Activated naive CD4-positive, alpha-beta T cell treated with anti-CD3 and anti-CD28 coated beads, Interleukin-2, amount 10 ng/mL, durations not matched to agents 7 days and 5 days (primary cell): ENCODE results near the gene TMC7.

Experiments used
- CTCF ChIA-PET: fragments of 350-600 bp; sonication (Branson Sonifier 250); formaldehyde crosslinking; loops from one replicate; lab custom pipeline; 2021; ENCODE audit warnings: antibody characterized with exemption; lab: Charles Lee
- DNase-seq: peaks from one replicate; pipeline ENCODE4 v3.0.0-alpha.2; 2020
- H3K27ac Mint-ChIP-seq: one replicate; pipeline ENCODE4 v1.8.0; 2021; ENCODE audit warnings: mild to moderate bottlenecking, moderate library complexity, mixed read lengths
- H3K27me3 Mint-ChIP-seq: one replicate; pipeline ENCODE4 v1.8.0; 2021; ENCODE audit warnings: mild to moderate bottlenecking, mixed read lengths
- H3K36me3 Mint-ChIP-seq: one replicate; pipeline ENCODE4 v1.8.0; 2021; ENCODE audit warnings: mixed read lengths
- H3K4me1 Mint-ChIP-seq: one replicate; pipeline ENCODE4 v1.8.0; 2021; ENCODE audit warnings: mixed read lengths
- H3K4me3 Mint-ChIP-seq: one replicate; pipeline ENCODE4 v1.8.0; 2021; ENCODE audit warnings: mild to moderate bottlenecking, moderate library complexity, mixed read lengths
- H3K9me3 Mint-ChIP-seq: one replicate; pipeline ENCODE4 v1.8.0; 2021; ENCODE audit warnings: mixed read lengths

The TMC7 gene

DNA sequence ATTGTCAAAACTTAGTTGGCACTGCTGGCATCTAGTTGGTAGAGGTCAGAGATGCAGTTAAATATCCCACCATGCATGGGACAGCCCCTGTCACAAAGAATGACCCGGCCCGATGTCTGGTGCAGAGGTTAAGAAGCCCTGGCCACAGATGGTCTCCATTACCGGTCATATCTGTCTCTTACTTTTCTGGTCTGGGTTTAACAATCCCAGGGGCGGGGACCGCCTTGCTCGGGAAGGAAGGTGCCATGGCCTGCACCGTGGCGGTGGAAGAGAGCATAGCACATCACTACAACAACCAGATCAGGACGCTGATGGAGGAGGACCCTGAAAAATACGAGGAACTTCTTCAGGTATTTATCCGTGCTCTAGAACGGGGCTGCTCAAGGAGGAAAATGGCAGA lies 91.8 kb downstream of the TMC7 start:
- Mint-ChIP-seq H3K4me3 (no peak overlapping the region), H3K27me3 (no peaks in the 10 kb centered on the region), H3K36me3 (peaks cover 25% of the 10 kb centered on the region), H3K27ac (no peak overlapping the region), H3K9me3 (no peaks in the 10 kb centered on the region), H3K4me1 (no peaks in the 10 kb centered on the region)
- no peak for DNase-seq
- CTCF ChIA-PET, result interaction anchor here (0.9 kb wide), 1 partner anchor 10 kb away, joined by 3 read pairs; no protein-coding TSS in a partner anchor

DNA sequence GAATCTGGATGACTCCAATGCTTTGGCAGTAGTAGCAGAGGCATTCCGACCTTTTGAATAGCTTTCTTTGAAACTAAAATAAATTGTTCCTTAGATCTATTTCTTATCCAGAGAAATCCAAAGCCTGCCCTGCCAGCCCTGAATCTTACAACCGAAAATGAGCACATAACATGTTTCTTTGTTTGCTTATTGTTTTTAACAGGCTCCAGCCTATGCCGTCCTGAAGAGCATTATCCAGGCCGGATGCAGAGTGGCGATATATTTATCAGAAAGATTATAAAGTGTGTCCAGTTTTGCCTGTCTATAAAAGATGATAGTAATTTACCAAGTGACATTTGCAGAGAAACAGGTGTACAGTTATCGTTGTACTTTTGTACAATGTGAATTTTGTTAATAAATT lies 94.1 kb downstream of the TMC7 start:
- H3K27me3 Mint-ChIP-seq, result no peaks in the 10 kb centered on the region
- H3K4me1 Mint-ChIP-seq, result no peaks in the 10 kb centered on the region
- H3K4me3 Mint-ChIP-seq, result no peak overlapping the region
- CTCF ChIA-PET, result interaction anchor here (0.7 to 1.3 kb wide), 2 partner anchors 8 to 101 kb away, joined by 3 read pairs; no protein-coding TSS in a partner anchor
- peaks cover 34% of the 10 kb centered on the region for H3K36me3 Mint-ChIP-seq
- DNase-seq, result no peak
- no peak overlapping the region for H3K27ac Mint-ChIP-seq
- H3K9me3 Mint-ChIP-seq, result no peaks in the 10 kb centered on the region

DNA sequence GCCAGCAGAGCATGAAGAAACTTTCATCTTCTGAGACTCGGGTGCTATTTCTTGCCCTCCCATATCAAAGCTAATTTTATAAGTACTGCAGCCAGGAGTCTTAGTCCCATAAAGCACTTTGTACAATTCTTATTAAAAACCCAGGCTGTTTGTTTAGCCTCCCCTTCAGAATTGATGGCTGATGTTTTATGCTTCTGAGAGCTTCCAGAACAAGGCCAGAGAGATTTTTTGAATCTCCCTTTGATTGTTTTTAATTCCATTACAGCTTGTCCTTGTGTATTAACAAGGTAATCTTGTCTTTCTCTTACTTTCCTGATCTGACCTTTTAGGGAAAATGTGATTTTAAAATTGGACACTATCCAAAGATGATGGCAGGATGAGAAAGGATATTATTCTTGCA lies 99.9 kb downstream of the TMC7 start:
- CTCF ChIA-PET, result interaction anchor here (4.4 kb wide), 1 partner anchor 96 kb away, joined by 76 read pairs; no protein-coding TSS in a partner anchor
- Mint-ChIP-seq H3K27me3 (peaks cover 31% of the 10 kb centered on the region), H3K27ac (no peak overlapping the region), H3K4me1 (peaks cover 6% of the 10 kb centered on the region), H3K4me3 (no peak overlapping the region), H3K9me3 (no peaks in the 10 kb centered on the region), H3K36me3 (peaks cover 21% of the 10 kb centered on the region)
- DNase-seq, result no peak

DNA sequence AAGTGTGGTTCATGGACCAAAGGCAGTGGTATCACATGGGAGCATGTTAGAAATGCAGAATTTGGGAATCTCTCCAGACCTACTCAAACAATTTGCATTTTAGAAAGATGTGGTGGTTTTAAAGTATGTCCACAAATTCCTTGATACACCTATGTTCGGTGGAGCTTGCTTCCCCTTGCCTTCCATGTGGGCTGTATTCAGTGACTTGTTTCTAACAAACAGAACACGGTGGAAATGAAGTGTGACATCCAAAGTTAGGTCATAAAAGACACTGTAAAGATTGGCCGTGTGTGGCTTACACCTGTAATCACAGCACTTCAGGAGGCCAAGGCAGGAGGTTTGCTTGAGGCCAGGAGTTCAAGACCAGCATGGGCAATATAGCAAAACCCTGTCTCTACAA lies 100.4 kb downstream of the TMC7 start:
- no peak overlapping the region for H3K27ac Mint-ChIP-seq
- DNase-seq, result no peak
- no peak overlapping the region for H3K4me3 Mint-ChIP-seq
- no peaks in the 10 kb centered on the region for H3K9me3 Mint-ChIP-seq
- peaks cover 17% of the 10 kb centered on the region for H3K36me3 Mint-ChIP-seq
- CTCF ChIA-PET, result interaction anchor here (3.3 to 4.6 kb wide), 3 partner anchors 11 to 419 kb away, joined by 11 to 76 read pairs (median 29); no protein-coding TSS in a partner anchor
- H3K27me3 Mint-ChIP-seq, result peaks cover 31% of the 10 kb centered on the region
- peaks cover 6% of the 10 kb centered on the region for H3K4me1 Mint-ChIP-seq

DNA sequence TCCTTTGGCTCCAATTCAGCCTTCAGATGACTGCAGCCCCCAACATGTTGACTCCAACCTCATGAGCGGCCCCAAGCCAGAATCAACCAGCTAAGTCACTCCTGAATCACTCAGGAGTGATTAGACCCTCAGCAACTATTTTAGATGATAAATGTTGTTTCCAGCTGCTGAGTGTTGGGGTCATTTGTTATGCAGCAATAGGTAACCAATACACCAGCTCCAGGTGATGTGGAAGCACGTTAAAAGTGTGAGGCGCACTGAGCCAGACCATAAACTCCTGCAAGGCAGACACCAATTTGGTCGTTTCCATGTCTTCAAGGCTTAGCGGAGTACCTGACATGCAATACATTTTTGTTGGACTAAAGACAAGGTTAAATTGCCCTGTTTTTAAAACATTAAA lies 101.1 kb downstream of the TMC7 start:
- peaks cover 13% of the 10 kb centered on the region for H3K36me3 Mint-ChIP-seq
- no peaks in the 10 kb centered on the region for H3K9me3 Mint-ChIP-seq
- no peak overlapping the region for H3K27ac Mint-ChIP-seq
- peaks cover 6% of the 10 kb centered on the region for H3K4me1 Mint-ChIP-seq
- CTCF ChIA-PET, result interaction anchor here (1.5 to 4.6 kb wide), 5 partner anchors 10 to 418 kb away, joined by 3 to 76 read pairs (median 11); no protein-coding TSS in a partner anchor
- H3K4me3 Mint-ChIP-seq, result no peak overlapping the region
- H3K27me3 Mint-ChIP-seq, result peaks cover 38% of the 10 kb centered on the region
- DNase-seq, result no peak

DNA sequence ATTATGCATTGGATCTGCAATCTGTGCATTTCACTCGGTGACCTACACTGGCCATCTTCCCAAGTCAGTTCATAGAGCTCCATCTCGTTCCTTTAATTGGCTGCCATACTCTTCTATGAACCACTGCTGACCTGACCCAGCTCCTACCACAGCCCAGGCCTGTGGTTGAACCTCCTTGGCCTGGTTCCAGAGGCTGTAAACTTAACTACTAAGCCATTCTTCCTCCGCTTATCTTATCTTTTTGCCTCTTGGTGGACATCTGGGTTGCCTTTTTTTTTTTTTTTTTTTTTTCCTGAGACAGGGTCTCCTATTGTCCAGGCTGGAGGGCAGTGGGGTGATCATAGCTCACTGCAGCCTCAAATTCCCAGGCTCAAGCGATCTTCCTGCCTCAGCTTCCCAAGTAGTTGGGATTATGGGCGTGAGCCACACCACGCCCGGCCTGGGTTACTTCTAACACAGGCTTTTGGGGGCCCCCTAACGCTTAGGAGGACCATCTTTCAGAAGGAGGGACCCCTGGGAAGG lies 102.0 kb downstream of the TMC7 start:
- peaks cover 11% of the 10 kb centered on the region for H3K36me3 Mint-ChIP-seq
- no peaks in the 10 kb centered on the region for H3K9me3 Mint-ChIP-seq
- no peak overlapping the region for H3K27ac Mint-ChIP-seq
- peaks cover 6% of the 10 kb centered on the region for H3K4me1 Mint-ChIP-seq
- CTCF ChIA-PET, result interaction anchor here (0.7 to 4.6 kb wide), 20 partner anchors 8 to 417 kb away, joined by 3 to 76 read pairs (median 4); no protein-coding TSS in a partner anchor
- DNase-seq, result no peak
- H3K27me3 Mint-ChIP-seq, result peaks cover 38% of the 10 kb centered on the region
- no peak overlapping the region for H3K4me3 Mint-ChIP-seq

DNA sequence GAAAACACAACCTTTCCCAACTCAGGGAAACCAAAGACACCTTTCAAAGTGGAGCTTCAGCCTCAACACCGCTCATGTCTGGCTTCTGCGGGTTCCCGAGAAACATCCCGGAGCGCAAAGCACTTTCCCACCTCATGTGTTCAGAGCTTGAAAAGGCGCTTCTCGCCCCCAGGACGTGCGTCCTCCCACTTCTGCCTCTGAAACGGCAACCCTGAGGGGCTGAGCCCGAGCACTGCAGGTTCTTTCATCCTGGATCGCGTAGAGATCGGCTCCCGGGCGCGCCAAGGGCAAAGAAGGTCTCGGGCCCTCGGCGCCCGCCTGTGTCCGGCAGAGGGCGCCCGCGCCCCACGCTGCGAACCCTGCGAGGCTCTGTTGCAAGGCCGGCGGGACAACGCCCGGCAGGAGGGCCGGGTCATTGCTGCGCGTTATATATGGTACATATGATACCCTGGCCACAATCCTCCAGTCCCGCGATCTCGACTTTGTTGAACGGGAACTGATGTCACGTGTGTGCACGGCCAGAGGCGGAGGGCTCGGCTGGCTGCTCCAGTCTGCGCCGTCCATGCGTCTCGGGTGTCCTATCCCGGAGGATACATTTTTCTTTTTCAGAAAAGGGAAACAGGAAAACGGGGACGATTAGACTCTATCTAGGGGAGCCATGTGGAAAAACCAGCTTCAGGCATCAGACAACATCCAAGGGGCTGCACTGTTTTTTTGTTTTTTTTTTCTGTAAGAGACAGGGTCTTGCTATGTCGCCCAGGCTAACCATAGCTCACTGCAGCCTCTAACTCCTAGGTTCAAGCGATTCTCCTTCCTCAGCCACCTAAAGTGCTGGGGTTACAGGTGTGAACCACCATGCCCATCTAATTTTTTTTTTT lies 102.8 kb downstream of the TMC7 start:
- CTCF ChIA-PET, result interaction anchor here (0.7 to 4.6 kb wide), 25 partner anchors 9 to 417 kb away, joined by 3 to 76 read pairs (median 4); no protein-coding TSS in a partner anchor
- H3K4me3 Mint-ChIP-seq, result peak overlapping the region; percentile 38
- no peaks in the 10 kb centered on the region for H3K9me3 Mint-ChIP-seq
- no peak overlapping the region for H3K27ac Mint-ChIP-seq
- H3K4me1 Mint-ChIP-seq, result peaks cover 6% of the 10 kb centered on the region
- peaks cover 38% of the 10 kb centered on the region for H3K27me3 Mint-ChIP-seq
- peak; percentile 80 for DNase-seq
- peaks cover 5% of the 10 kb centered on the region for H3K36me3 Mint-ChIP-seq

DNA sequence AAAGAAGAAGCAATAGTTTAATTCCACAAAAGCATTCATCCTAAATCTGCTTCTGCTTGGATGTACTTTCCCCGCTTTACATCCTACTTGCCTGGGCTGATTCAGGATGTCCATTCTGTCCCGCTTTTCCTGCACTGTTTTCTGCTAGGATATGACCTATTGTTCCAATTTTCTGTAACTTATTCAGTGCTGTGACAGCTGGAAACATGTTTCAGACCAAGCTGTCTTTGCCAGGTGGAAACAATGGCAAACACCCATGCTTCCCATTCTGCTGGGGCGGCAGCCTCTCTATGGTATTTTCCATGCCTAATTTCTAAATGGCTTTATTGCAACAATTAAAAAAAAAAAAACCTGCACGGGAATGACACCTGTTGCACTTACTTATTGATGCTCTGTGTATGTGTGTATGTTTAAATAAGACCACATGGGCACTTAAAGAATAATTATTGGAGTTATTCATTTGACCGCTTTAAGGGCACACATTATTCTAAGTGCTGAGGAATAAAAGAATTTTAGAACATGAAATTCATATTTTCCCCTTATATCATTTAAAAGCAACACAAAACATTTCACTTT lies 104.7 kb downstream of the TMC7 start:
- Mint-ChIP-seq H3K36me3 (no peaks in the 10 kb centered on the region), H3K27ac (no peak overlapping the region), H3K27me3 (peaks cover 44% of the 10 kb centered on the region), H3K9me3 (peaks cover 3% of the 10 kb centered on the region), H3K4me3 (no peak overlapping the region), H3K4me1 (peaks cover 6% of the 10 kb centered on the region)
- DNase-seq, result no peak
- CTCF ChIA-PET, result interaction anchor here (2.0 to 4.6 kb wide), 2 partner anchors 67 to 415 kb away, joined by 7 to 29 read pairs; no protein-coding TSS in a partner anchor

DNA sequence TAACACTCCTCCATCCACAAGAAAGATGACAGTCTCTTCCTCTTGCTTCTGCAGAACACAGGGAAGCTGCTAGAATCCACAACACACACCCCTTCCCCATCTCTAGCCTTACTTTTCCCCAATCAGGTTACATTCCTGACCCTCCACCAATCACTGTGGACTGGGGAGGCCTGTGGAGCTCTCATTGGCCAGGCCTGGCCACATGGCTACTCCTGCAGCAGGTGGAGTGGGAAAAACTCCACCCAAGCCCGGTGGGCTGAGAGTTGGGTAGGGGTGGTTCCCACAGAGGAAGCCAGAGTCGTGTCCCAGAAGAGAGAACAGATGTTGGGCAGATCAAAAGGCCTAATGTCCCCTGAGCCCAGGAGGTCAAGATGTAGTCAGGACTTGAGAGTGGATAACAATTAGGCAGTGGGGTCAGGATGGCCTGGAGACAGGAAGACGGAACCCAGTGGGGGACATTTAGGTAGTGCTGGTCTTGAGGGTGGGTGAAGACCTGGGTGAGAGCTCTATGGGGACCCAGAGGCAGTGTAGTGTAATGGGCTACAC lies 105.7 kb downstream of the TMC7 start:
- Mint-ChIP-seq H3K27me3 (peaks cover 43% of the 10 kb centered on the region), H3K4me3 (no peak overlapping the region), H3K27ac (no peak overlapping the region), H3K9me3 (peaks cover 3% of the 10 kb centered on the region), H3K36me3 (no peaks in the 10 kb centered on the region), H3K4me1 (peaks cover 6% of the 10 kb centered on the region)
- no peak for DNase-seq
- CTCF ChIA-PET, result no interaction called here

DNA sequence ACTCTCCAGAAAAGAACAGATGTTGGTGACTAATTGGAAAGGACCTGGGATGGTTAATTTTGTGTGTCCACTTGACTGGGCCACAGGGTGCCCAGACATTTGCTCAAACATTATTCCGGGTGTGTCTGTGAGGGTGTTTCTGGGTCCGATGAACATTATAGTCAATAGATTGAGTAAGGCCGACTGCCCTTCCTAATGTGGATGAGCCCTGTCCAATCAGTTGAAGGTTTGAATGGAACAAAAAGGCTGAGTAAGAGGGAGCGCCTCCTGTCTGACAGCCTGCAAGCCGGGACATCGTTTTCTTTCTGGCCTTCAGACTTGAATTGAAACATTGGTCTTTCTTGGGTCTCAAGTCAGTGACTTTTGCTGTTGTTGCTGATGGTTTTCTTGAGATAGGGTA lies 107.2 kb downstream of the TMC7 start:
- DNase-seq, result no peak
- Mint-ChIP-seq H3K9me3 (peaks cover 3% of the 10 kb centered on the region), H3K4me3 (no peak overlapping the region), H3K4me1 (peaks cover 11% of the 10 kb centered on the region), H3K36me3 (no peaks in the 10 kb centered on the region), H3K27me3 (peaks cover 32% of the 10 kb centered on the region), H3K27ac (no peak overlapping the region)
- CTCF ChIA-PET, result no interaction called here

DNA sequence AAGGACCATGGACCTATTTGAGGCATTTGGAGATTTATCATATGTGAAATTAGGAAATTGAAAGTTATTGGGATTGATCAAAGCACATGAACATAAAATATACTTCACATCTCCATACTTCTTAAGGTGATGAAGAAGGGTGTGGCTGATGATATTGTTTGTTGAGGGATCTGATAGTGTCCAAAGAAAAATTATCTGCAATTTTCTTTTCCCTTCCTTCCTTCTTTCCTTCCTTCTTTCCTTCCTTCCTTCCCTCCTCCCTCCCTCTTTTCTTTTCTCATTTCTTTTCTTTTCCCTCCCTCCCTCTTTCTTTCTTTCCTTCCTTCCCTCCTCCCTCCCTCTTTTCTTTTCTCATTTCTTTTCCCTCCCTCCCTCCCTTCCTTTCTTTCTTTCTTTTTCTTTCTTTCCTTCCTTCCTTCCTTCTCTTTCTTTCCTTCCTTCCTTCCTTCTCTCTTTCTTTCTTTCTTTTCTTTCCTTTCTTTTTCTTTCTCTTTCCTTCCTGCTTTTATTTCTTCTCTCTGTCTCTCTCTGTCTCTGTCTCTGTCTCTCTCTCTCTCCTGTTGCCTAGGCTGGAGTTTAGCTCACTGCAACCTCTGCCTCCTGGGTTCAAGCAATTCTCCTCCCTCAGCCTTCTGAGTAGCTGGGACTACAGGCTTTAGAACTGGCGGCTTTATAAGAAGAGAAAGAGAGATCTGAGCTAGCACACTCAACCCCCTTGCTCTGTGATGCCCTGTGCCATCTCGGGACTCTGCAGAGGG lies 109.1 kb downstream of the TMC7 start:
- CTCF ChIA-PET, result no interaction called here
- H3K27ac Mint-ChIP-seq, result no peak overlapping the region

DNA sequence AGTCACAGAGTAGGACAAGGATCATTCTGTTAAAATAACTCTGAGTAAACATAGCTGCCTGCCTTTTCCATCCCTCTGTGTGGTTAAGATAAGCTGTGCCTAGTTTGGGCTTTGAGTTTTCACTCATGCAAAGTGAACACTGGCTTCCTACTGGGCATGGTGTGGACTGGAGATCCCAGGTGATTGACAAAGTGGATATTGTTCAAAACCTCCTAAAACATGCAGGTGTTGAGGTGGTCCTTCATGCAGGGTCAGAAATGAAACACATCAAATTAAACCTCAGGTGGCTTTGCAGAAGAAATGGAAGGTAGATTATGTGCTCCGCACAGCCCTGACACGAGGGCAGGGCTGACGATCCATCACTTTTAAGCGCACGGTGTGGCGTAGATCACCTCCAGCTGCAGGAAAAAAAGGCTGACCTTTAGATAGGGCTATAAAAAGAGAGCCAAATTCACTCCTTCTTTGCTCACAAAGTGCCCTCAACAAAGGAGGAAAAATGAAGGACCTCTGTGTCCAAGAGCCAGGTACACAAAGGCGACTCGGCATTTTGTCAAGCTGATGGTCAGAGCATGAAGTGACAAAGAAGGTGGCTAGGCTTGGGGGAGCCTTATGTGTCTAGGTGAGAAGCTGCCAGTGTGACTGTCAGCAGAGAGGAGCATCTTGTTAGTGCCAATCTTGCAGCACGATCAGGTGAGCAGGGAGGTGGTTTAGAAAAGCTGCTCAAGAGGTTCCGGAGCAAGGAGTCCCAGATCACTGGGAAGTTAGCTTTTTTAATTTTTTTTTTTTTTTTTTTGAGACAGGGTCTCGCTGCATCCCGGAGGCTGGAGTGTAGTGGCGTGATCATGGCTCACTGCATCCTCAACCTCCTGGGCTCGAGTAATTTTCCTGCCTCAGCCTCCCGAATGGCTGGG lies 110.2 kb downstream of the TMC7 start:
- Mint-ChIP-seq H3K9me3 (peaks cover 9% of the 10 kb centered on the region), H3K27me3 (peaks cover 17% of the 10 kb centered on the region), H3K4me1 (peaks cover 5% of the 10 kb centered on the region), H3K27ac (no peak overlapping the region), H3K36me3 (no peaks in the 10 kb centered on the region), H3K4me3 (no peak overlapping the region)
- CTCF ChIA-PET, result interaction anchor here (0.9 kb wide), 1 partner anchor 21 kb away, joined by 4 read pairs; no protein-coding TSS in a partner anchor
- no peak for DNase-seq

More for the DNA sequence above, 109.1 kb downstream of the TMC7 start:
- peaks cover 18% of the 10 kb centered on the region for H3K27me3 Mint-ChIP-seq
- H3K9me3 Mint-ChIP-seq, result peaks cover 4% of the 10 kb centered on the region
- no peak for DNase-seq
- H3K4me3 Mint-ChIP-seq, result no peak overlapping the region
- H3K36me3 Mint-ChIP-seq, result no peaks in the 10 kb centered on the region
- peaks cover 5% of the 10 kb centered on the region for H3K4me1 Mint-ChIP-seq
